ENCODE results near the gene PRSS48.

PRSS48 gene

DNA sequence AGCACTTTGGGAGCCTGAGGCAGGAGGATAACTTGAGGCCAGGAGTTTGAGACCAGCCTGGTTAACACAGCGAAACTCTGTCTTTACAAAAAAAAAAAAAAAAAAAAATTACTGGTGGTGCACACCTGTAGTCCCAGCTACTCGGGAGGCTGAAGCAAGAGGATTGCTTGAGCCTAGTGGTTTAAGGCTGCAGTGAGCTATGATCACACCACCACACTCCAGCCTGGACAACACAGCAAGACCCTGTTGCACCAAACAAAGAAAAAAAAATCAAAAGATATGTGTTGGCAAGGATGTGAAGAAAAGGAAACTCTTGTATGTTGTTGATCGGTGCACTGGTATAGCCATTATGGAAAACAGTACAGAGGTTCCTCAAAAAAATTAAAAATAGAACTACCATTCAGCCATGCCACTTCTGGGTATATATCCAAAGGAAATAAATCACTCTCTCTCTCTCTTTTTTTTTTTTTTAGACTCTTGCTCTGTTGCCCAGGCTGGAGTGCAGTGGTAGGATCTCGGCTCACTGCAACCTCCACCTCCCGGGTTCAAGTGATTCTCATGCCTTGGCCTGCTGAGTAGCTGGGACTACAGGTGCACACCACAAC lies 33.3 kb downstream of the PRSS48 start:
- Histone ChIP-seq H2AFZ (ENCODE audit: low read length) (no peak overlapping the region), H3K9ac (ENCODE audit: low read length) (no peak overlapping the region), H3K4me1 (ENCODE audit: insufficient read depth, low read length, severe bottlenecking) (no peaks in the 10 kb centered on the region), H3K27me3 (ENCODE audit: insufficient read depth, low read length) (no peaks in the 10 kb centered on the region), H3K9me3 (ENCODE audit: low read length) (no peaks in the 10 kb centered on the region), H3K27ac (ENCODE audit: low read depth, low read length, poor library complexity, severe bottlenecking) (no peak overlapping the region), H3K4me3 (ENCODE audit: low read depth, low read length, poor library complexity, severe bottlenecking) (no peak overlapping the region), H3K4me2 (ENCODE audit: low read length) (no peak overlapping the region), H3F3A (ENCODE audit: insufficient read depth, low read length) (no peaks in the 10 kb centered on the region), H4K20me1 (ENCODE audit: insufficient read depth, low read length) (no peaks in the 10 kb centered on the region), H3K36me3 (ENCODE audit: insufficient read depth, low read length) (no peaks in the 10 kb centered on the region), H3K9me2 (ENCODE audit: low read depth, low read length) (no peaks in the 10 kb centered on the region), H3K79me2 (ENCODE audit: insufficient read depth, low read length) (no peaks in the 10 kb centered on the region)
- TF ChIP-seq EZH2 (IDR thresholded peaks at IDR 0.05; ENCODE audit: borderline replicate concordance, low read length) (no peak), CTCF (IDR thresholded peaks at IDR 0.05; ENCODE audit: low read length) (no peak)

GRCh38 chr4:151313306-151314009 lies 36.5 kb downstream of the PRSS48 start:
- Histone ChIP-seq H3K9me2 (ENCODE audit: low read depth, low read length) (no peaks in the 10 kb centered on the region), H4K20me1 (ENCODE audit: insufficient read depth, low read length) (no peaks in the 10 kb centered on the region), H3K9ac (ENCODE audit: low read length) (no peak overlapping the region), H2AFZ (ENCODE audit: low read length) (no peak overlapping the region), H3K36me3 (ENCODE audit: insufficient read depth, low read length) (no peaks in the 10 kb centered on the region), H3K27me3 (ENCODE audit: insufficient read depth, low read length) (no peaks in the 10 kb centered on the region), H3K27ac (ENCODE audit: low read depth, low read length, poor library complexity, severe bottlenecking) (no peak overlapping the region), H3K4me3 (ENCODE audit: low read depth, low read length, poor library complexity, severe bottlenecking) (no peak overlapping the region), H3K4me1 (ENCODE audit: insufficient read depth, low read length, severe bottlenecking) (no peaks in the 10 kb centered on the region), H3K79me2 (ENCODE audit: insufficient read depth, low read length) (no peaks in the 10 kb centered on the region), H3F3A (ENCODE audit: insufficient read depth, low read length) (no peaks in the 10 kb centered on the region), H3K9me3 (ENCODE audit: low read length) (no peaks in the 10 kb centered on the region), H3K4me2 (ENCODE audit: low read length) (no peak overlapping the region)
- TF ChIP-seq EZH2 (IDR thresholded peaks at IDR 0.05; ENCODE audit: borderline replicate concordance, low read length) (no peak), CTCF (IDR thresholded peaks at IDR 0.05; ENCODE audit: low read length) (no peak)

DNA sequence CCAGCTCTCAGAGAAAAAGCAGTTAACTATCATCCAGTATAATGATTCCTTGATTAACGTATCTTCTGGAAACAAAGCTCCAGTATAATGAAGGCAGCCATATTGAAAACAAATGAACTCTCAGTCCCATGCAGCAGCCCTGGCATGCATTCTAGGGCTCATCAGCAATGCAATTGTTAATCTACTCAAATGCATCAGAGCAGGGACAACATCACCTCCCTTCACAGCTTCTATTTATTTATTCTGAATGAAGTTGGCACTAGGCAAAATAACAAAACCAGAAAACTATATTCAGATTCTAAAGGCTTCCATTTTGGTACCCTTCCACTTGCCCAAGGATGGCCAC lies 37.0 kb downstream of the PRSS48 start:
- no peaks in the 10 kb centered on the region for H3K79me2 ChIP-seq (ENCODE audit: insufficient read depth, low read length)
- no peak overlapping the region for H3K4me2 ChIP-seq (ENCODE audit: low read length)
- H3F3A ChIP-seq (ENCODE audit: insufficient read depth, low read length) = no peaks in the 10 kb centered on the region
- H3K4me3 ChIP-seq (ENCODE audit: low read depth, low read length, poor library complexity, severe bottlenecking) = no peak overlapping the region
- no peaks in the 10 kb centered on the region for H3K9me3 ChIP-seq (ENCODE audit: low read length)
- TF ChIP-seq CTCF (IDR thresholded peaks at IDR 0.05; ENCODE audit: low read length) = no peak
- TF ChIP-seq EZH2 (IDR thresholded peaks at IDR 0.05; ENCODE audit: borderline replicate concordance, low read length) = no peak
- no peaks in the 10 kb centered on the region for H3K9me2 ChIP-seq (ENCODE audit: low read depth, low read length)
- no peaks in the 10 kb centered on the region for H3K36me3 ChIP-seq (ENCODE audit: insufficient read depth, low read length)
- no peaks in the 10 kb centered on the region for H3K4me1 ChIP-seq (ENCODE audit: insufficient read depth, low read length, severe bottlenecking)
- H3K9ac ChIP-seq (ENCODE audit: low read length) = no peak overlapping the region
- no peaks in the 10 kb centered on the region for H3K27me3 ChIP-seq (ENCODE audit: insufficient read depth, low read length)
- H3K27ac ChIP-seq (ENCODE audit: low read depth, low read length, poor library complexity, severe bottlenecking) = no peak overlapping the region
- no peak overlapping the region for H2AFZ ChIP-seq (ENCODE audit: low read length)
- H4K20me1 ChIP-seq (ENCODE audit: insufficient read depth, low read length) = no peaks in the 10 kb centered on the region

All from OCI-LY1 (cell line).